ENCODE measurements around the gene OXT. TPM values are rescaled to one million over a fixed set of nuclear protein-coding genes. Genes with fewer than 3 reads are reported as not detected.

Gene OXT
- polyA plus RNA-seq, 3 donors = 0.81 to 1.0 (median 0.83) TPM

DNA sequence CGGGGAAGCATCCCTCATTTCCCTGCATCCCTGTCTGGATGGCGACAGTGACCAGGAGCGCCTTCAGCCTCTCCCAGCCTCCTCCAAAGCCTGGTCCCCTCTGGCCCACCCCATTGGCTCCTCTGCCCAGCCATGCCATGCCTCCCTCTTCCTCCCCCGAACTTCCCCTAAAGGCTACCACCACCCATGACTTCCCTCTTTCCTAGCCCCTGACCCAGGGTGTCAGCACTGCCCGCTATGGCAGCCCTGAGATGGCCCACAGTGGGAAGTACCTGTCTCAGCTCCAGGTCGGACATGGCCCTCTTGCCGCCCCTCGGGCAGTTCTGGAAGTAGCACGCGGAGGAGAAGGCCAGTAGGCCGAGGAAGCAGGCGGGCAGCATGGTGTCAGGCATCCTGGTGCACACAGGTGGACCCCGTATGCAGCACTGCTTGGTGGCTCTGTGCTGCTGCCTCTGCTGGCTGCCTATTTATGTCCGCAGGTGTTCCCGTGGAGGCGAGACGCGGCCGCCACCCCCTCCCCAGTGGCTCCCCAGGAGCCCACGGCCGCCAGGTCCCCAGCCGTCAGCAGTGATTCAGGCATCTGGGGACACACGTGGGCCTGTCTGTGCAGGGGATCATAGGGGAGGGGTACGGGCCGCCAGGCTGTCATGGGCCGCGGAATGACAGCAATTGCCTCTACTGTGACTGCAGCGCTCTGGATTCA lies 13.0 kb downstream of the OXT start, which contains the start of gene AVP:
AVP (minus strand) TSS at position 442 of the 703 bp plus-strand sequence; CDS start at position 392, 50 bp downstream.
- DNase-seq = no peak

DNA sequence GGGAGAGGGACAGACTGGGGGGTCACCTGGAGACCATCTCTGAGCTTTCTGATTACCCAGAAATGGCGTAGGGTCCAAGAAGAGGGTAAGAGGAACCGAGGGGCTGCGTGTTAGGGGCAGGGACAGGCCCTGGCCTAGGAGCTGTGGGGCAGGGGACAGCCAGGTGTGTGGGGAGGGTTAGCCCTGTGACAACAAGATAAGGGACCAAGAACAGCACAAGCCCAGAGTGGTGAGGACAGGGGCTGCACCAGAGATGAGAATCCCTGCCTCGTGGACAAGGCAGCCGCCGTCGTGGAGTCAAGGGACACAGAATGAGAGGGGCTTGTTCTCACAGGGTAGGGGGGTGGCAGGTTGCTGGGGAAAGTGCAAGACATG lies 13.6 kb downstream of the OXT start:
- DNase-seq = no peak

DNA sequence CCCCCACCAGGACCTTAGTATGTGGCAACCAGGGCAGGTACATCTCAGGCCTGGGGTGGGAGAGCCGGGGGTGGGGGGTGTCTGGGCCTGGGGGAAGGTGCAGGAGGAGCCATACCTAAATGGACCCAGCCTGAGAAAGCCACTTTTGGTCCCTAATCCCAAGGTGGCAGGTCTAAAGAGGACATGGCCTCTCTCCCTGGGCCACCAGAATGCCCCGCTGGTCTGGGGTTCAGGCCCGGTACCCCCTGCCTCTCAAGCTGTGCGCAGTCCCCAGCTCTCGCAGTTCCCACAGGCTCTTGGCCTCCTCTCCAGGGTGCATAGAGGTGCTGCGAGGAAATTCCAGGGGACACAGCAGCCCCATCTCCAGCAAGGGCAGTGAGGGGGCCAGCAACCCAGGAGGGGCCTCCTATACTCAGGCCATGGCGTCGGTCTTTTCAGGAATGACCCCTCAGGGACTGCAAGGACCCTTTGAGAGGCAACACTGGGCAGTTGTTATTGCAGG lies 14.2 kb downstream of the OXT start:
- no peak for DNase-seq

DNA sequence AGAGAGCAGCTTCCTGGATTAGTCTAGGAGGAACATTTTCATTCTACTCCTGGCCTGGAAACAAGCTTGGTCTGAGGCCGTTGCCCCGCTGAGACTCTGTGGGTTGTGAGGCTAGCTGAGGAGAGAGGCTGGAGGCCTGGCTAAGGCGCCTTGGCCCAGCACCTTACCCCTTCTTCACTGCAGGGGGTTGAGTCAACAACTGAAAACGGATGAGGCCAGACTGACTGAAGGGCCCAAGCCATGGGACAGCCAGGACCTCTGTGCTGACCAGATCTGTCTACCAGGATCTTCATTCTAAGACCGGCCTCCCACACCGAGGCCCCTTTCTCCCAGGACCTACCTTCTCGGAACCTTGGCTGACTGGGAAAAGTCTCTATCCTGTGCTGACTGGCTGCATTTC lies 16.6 kb downstream of the OXT start:
- no peak for DNase-seq

DNA sequence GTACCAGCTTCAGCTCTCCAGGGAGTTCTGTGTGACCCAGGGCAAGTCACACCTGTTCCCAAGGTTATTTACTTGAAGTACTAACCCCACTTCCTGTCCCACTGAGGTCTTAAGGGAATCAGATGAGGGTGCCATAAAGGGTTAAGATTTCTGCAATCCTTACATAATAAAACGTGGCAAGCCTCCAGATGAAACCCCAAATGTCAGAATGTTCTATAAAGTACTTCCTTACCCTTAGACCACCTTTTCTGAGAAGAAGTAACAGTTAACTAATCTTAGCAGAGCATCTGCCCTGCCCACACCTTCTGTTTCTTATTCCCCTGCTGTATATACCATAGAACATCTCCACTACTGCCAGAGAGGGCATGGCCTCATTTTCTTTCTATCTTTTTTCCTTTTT lies 19.1 kb downstream of the OXT start:
- DNase-seq = no peak

DNA sequence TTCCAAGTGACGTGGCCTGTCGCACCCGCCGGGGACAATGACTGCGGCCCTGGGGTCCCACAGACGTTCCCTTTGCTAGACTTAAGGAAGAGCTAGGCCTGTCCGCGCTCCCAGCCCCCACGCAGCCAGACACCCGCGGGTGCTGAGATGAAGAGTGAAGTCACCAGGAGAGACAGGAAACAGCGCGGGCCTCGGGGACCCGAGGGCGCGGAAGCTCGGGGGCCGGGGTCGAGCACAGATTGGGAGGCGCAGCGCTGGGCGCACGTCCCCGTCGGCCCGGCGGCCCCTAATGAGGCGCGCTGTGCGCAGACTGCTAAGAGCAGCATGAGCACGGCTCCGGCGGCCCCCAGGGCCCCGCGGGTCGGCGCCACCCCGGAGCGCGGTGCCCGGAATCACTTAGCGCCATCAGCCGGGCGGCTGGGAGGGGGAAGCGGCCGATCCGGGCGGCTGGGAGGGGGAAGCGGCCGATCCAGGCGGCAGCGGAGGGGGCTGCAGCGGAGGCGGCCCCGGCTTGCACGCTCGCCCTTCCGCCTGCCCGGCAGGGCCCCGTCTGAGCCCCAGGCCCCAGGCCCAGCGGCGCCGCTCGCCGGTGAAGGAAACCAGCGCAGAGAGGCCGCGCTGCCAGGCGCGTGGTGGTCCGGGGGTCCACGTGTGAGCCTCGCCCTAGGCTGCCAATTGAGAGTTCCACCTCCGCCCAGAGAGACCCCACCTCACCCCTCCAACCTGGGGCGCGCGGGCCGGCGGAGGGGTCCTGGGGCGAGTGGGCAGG lies 21.4 kb downstream of the OXT start:
- DNase-seq = no peak

DNA sequence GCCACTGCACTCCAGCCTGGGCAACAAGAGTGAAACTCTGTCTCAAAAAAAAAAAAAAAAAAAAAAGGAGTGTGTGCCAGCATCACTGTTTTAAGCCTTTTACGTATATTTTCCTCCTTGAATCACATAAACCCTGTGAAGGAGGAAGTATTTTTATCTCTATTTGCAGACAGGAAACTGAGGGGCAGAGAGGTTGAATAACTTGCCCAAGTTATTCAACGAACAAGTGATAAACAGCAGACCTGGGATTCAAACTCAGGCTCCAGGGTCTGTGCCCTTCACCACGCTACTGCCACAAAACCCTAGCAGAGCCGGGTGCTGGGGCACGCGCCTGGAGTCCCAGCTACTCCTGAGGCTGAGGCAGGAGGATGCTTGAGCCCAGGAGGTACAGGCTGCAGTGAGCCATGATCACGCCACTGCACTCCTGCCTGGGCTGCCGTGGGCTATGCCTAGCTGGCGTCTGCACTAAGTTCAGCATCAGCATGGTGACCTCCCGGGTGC lies 22.5 kb downstream of the OXT start:
- DNase-seq = no peak

DNA sequence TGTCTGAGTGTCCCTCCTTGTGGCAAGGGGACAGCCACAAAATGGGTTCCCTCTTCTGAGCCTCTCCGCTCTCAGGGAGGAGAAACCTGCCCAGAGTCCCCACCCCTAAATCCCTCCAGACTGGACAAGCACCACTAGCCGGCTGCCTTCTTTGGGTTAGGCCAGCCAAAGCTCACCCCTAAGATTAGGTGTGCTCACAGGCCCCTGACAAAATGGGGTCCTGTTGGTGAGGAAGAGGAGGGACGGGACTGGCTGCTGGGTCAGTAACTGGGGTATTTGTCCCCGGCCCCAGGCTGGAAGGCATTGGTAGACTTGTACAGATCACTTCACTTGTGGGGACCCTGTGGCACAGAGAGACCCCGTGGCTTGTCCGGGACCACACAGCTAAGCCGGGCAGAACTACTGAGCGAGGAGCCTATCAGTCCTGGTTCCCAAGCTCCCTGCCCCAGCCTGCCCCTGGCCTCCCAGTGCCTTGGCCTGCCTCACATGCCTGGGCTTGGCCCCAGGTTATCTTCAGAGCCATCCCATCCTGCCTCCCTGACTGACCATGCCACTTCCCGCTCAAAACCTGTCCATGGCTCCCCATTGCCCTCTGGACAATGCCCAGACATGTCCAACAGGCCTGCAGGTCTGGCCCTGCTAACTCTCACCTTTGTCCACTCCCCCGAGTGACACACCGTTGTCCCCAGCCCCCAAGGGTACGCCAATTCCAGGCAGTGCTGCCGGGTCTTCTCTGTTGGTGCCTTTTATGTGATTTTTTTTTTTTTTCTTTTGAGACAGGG lies 23.6 kb downstream of the OXT start:
- DNase-seq = no peak

DNA sequence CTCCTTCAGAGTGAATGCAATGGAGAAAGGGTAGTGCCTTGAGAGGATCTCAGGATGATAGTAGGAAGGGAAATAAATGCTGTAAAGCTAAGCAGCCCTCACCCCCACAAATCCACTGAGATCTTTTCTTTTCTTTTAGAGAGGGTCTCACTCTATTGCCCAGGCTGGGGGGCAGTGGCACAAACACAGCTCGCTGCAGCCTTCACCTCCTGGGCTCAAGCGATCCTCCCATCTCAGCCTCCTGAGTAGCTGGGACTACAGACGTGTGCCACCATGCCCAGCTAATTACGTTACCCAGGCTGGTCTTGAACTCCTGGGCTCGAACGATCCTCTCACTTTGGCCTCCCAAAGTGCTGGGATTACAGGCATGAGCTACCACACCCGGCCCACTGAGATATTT lies 29.1 kb downstream of the OXT start:
- no peak for DNase-seq

DNA sequence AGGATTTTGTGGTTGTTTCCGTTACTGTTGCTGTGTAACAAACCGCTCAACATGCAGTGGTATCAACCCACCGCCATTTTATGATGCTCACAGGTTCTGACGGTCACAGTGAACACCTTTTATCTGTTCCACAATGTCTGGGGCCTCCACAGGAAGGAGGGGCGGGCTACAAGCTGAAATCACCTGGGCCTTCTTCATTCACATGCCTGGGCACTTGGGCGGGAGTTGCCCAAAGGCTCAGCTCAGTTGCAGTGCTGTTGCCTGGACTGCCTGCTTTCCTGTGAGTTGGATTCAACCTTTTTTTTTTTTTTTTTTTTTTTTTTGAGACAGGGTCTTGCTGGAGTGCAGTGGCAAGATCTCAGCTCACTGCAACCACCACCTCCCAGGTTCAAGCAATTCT lies 29.8 kb downstream of the OXT start:
- no peak for DNase-seq

DNA sequence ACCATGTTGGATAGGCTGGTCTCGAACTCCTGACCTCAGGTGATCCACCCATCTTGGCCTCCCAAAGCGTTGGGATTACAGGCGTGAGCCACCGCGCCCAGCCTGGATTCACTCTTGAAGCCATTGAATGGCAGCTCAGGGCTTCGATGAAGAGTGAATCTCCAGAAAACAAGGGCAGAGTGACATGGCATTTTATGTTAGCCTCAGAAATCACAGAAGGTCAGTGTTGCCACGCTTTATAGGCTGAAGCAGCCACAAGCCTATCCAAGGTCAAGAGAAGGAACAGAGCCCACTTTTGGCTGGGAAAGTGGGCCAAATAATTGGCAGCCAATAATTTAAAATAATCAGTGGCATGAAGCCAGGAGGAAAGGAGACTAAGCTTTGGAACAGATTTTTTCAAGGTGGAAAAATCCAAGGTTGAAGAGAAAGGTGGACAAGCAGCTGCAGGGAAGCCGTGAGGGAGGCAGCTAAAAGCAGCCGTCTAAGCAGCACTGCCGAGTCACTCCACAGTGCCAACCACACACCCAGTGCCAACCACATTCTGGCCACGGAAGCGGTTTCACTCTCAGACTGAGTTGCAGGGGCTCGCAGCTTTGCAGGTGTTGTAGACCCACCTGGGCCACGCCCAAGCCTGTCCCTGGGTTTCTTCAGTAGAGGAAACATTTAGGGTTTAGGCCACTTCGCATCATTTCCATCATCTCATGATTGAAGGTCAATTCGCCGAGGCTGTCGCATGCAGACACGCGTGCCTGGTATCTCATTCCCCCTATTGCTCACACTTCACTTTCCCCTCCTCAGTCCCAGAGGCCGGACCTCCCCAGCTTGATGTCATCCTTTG lies 30.5 kb downstream of the OXT start:
- DNase-seq = no peak

DNA sequence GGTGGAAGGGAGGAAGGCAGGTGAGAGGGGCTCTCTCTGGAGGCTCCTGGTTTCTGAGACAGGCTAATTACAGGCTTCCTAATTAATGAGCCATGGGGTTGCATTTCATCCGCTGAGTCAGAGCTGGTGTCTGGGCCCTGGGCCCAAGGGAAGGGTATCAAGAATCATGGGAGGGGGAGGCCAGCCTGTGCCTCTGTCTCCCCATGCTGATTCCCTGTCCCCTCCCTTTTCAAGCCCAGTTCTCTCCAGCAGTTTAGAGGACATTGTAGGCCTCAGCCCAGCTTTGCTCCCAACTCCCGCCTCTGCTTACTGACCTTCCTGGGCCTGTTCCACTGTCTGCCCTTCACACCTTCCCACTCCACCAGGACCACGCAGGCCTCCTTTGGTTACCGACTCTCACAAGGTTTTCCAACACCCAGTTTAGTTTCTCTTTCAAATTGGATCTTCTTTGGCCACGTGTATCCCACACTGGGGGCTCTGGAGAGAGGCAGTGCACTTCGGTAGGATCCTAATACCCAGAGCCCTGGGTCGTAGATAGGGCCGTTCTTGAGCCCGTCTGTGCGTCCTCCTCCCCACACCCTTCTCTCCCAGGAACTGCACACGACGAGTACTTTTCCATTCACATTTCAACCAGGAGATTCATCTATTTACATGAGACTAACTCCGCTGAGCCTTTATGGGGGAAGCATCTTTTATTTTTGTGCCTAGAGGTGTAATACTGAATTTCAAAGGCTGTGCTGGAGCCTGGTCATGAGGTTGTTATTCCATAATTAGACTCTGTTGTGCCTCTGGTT lies 31.4 kb downstream of the OXT start:
- no peak for DNase-seq

DNA sequence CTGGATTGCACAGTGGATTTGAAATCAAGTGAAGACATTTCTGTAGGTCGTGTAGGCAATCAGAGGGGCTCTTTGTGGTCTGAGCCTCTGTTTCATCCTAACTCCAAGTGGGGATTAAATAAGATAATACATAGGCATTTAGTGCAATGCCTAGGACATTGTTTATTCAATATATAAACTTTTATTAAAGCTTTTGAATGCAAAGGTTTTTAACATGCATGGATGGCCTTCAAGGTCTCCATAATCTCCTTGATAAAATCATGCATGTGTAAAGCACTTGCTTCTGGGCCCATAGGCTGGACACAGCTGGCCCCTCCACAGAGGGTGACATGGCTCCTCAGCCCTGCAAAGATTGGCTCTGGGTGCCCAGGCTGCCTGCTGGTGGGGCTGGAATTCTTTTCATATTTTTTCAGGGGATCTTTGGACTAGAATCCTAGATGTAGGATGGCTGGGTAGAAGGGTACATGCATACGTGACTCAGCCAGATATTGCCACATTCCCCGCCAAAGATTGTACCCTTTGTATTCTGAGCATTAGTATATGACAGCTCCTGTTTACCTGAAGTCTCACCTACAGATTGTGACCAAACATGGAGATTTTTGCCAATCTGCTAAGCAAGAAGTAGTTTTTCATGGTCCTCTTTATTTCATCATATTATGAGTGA lies 32.1 kb downstream of the OXT start:
- DNase-seq = no peak

DNA sequence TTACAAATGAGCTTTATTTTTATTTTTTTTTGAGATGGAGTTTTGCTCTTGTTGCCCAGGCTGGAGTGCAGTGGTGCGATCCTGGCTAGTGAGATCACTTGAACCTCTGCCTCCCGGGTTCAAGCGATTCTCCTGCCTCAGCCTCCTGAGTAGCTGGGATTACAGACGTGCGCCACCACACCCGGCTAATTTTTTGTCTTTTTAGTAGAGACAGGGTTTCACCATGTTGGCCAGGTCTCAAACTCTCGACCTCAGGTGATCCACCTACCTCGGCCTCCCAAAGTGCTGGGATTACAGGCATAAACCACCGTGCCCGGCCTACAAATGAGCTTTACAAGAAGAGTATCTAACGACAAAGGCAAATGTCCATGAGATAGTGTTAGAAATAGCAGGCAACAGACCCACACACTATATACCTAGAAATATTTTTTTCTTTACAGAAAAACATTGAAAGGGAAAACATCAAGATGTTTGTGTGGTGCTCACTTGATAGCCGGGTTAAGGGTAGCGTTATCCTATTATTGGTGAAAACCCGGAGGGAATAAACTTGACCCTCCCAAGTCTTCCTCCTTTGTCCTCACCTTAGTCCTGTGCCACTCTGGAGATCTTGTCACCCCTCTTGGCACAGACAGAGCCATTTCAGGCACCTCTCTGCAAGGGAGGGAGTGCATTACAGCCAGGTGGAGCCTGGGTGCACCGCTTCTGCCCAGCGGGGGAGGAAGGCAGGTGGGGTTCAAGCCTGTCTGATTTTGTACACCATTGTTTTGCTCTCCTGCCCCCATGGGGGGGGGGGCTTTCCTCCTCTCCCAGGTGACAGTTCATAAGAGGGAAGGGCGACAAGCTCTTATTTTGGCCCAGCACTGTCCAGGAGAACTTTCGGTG lies 34.1 kb downstream of the OXT start:
- no peak for DNase-seq

DNA sequence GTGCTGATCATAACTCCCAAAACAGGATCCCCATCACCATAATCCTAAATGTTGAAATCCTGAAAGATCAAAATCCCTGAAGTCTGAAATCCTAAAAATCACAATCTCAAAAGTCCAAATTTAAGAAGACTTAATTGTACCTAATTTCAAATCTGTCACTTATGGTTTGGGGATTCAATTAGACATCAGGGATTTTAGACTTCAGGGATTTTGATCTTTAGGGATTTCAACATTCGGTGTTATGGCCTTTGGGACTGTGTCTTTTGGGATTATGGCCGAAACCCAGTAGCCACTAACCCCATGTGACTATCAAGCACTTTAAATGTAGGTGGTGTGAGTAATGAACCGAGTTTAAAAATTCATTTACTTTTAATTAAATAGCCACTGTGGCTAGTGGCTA lies 34.8 kb downstream of the OXT start:
- no peak for DNase-seq

DNA sequence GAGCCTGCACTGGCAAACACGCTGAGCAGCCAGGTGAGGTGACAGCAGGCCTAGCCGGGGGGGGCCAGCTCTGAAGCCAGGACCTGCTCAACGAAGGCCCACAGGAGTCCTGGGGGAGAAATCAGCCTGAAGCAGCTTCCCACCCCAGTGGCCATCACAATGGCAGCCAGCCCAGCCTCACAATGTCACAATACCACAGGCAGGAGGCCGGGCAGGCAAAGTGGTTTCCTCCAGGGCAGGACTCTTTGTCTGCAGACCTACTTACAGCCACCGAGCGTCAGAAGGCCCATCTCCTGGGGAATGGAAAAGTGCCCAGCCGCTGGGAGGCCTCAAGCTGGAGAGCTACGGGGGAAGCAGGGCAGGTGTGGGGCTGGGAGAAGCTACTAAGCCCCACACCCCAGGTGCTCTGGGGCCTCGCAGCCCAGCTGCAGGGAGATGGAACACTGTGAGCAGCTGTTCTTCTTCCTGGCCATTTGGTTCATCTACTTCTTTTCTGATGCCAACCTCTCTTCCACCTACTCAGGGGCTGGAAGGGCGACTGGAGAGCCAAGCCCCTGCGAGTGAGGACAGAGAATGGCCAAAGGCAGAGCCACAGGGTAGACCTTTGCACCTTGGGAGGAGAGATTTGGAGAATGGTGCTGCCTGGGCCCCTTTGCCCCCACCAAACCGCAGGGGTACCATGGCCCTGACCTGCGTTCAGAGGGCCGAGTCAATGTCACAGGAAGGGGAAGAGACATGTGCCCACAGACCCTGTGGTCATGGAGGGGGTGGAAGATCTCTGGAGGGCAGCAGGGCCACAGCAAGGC lies 35.4 kb downstream of the OXT start:
- DNase-seq = no peak

DNA sequence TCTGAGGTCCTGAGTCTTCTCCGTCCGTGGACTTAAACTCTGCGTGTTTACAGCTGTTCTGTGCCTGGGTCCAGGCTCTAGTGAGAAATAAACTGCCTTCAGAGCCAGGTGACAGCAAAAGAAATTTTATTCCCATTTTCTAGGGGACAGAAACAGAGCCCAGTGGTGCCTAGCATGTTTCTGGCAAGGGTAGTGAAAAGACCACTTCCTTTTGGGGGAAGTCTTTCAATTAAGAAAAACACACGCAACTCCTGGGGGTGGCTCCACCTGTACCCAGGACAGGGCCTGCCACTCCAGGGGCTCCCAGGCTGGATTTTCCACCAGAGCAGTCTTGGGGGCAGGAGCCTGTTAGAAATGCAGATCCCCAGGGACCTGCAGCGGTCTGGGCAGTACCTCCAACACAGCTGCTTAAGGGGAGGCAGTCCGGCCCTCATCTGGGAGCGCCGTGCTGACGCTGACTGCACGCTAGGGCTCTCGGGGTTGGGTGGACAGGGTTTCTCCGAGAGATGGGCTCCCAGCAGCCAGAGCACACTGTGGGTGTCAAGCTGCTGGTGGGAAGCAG lies 36.1 kb downstream of the OXT start:
- no peak for DNase-seq

All from renal pelvis (tissue), 4 donors.